ENCODE results near the gene CRK. TPM values are rescaled to one million over a fixed set of nuclear protein-coding genes. Genes with fewer than 3 reads are reported as not detected.

Gene CRK
- total and polyA plus RNA-seq, 7 donors: 26.4 to 60.4 (median 34.7) TPM

DNA sequence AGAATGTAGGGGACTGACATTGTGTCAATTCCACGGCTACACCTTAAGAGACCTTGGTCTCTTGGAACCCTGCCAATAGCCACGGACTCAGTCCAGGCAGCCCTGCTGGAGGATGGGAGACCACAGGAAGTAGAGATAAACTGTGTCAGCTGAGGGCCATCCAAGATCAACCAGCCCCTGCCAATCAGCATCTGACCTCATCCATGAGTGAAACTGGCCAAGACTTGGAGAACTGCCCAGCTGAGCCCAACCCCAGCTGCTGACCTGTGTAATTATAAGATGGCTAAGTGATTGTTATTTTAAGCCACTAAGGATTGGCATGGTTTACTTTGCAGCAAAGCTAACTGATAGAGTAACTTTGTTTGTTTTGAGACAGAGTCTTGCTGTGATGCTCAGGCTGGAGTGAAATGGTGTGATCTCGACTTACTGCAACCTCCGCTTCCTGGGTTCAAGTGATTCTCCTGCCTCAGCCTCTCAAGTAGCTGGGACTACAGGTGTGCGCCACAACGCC lies 42.7 kb downstream of the CRK start:
- 32 to 60% (median 41%) methylated on average over 6 of the region's 6 CpGs for WGBS, 3 donors
- no peaks in the 10 kb centered on the region for H3K27me3 ChIP-seq (ENCODE audit: insufficient read depth in 3 of 3, low read length in 2 of 3)
- no peaks in the 10 kb centered on the region for H3K36me3 ChIP-seq (ENCODE audit: insufficient read depth in 1 of 2, low read depth in 1 of 2)
- peaks cover 21% of the 10 kb centered on the region for H3K4me1 ChIP-seq
- TF ChIP-seq CTCF (IDR thresholded peaks at IDR 0.05): no peak
- DNase-seq: peak; percentile 74 to 90
- intact Hi-C loops (cut with DNase I): no loop called here
- H3K4me3 ChIP-seq: no peak overlapping the region
- H3K9me3 ChIP-seq: peaks cover 7% of the 10 kb centered on the region
- peak; percentile 86 to 91 (median 89) for ATAC-seq
- H3K27ac ChIP-seq: peak overlapping the region; percentile 71

DNA sequence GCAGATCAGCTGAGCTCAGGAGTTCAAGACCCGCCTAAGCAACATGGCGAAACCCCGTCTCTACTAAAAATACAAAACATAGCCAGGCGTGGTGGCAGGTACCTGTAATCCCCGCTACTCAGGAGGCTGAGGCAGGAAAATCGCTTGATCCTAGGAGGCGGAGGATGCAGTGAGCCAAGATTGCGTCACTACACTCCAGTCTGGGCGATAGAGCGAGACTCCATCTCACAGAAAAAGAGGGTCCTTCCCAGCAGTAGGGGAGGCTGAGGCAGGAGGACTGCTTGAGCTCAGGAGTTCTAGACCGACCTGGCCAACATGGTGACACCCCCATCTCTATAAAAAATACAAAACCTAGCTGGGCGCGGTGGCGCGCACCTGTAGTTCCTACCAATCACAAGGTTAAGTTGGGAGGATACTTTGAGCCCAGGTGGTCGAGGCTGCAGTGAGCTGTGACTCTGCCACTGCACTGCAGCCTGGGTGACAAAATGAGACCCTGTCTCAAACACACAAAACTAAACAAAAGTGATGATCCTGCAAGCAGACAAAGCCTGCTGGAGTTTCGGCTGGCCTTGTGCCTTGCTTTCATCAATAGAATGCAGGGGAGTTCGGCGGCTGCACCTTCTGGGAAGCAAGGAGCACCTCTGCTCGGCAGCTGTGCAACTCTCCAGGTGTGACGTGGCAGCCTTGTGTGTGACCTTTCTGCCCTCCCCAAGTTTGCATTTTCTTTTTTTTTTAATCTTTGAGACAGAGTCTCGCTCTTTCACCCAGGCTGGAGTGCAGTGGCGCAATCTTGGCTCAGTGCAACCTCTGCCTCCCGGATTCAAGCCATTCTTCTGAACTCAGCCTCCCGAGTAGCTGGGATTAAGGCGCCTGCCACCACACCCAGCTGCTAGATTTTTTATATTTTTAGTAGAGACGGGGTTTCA lies 43.6 kb downstream of the CRK start:
- WGBS, 3 donors: 76 to 77% (median 76%) methylated on average over 27 of the region's 27 CpGs
- intact Hi-C loops (cut with DNase I): no loop called here
- Histone ChIP-seq H3K36me3 (ENCODE audit: insufficient read depth in 1 of 2, low read depth in 1 of 2) (no peaks in the 10 kb centered on the region), H3K27me3 (ENCODE audit: insufficient read depth in 3 of 3, low read length in 2 of 3) (no peaks in the 10 kb centered on the region), H3K27ac (peak overlapping the region; percentile 71), H3K4me1 (peaks cover 21% of the 10 kb centered on the region), H3K4me3 (no peak overlapping the region), H3K9me3 (peaks cover 7% of the 10 kb centered on the region)
- ATAC-seq (peak in 1 of 4 donors; percentile 9), DNase-seq (peak; percentile 25 to 48)
- no peak for TF ChIP-seq CTCF (IDR thresholded peaks at IDR 0.05)

GRCh38 chr17:1402262-1402586 lies 53.8 kb downstream of the CRK start:
- intact Hi-C loops (cut with DNase I): no loop called here
- WGBS, 3 donors: 95 to 97% (median 95%) methylated on average over 4 of the region's 4 CpGs
- DNase-seq (no peak), ATAC-seq (no peak)
- no peak for TF ChIP-seq CTCF (IDR thresholded peaks at IDR 0.05)
- no peak overlapping the region for H3K27ac ChIP-seq
- no peaks in the 10 kb centered on the region for H3K36me3 ChIP-seq (ENCODE audit: insufficient read depth in 1 of 2, low read depth in 1 of 2)
- H3K4me3 ChIP-seq: no peak overlapping the region
- H3K4me1 ChIP-seq: peaks cover 24% of the 10 kb centered on the region
- no peaks in the 10 kb centered on the region for H3K9me3 ChIP-seq
- H3K27me3 ChIP-seq (ENCODE audit: insufficient read depth in 3 of 3, low read length in 2 of 3): no peaks in the 10 kb centered on the region

DNA sequence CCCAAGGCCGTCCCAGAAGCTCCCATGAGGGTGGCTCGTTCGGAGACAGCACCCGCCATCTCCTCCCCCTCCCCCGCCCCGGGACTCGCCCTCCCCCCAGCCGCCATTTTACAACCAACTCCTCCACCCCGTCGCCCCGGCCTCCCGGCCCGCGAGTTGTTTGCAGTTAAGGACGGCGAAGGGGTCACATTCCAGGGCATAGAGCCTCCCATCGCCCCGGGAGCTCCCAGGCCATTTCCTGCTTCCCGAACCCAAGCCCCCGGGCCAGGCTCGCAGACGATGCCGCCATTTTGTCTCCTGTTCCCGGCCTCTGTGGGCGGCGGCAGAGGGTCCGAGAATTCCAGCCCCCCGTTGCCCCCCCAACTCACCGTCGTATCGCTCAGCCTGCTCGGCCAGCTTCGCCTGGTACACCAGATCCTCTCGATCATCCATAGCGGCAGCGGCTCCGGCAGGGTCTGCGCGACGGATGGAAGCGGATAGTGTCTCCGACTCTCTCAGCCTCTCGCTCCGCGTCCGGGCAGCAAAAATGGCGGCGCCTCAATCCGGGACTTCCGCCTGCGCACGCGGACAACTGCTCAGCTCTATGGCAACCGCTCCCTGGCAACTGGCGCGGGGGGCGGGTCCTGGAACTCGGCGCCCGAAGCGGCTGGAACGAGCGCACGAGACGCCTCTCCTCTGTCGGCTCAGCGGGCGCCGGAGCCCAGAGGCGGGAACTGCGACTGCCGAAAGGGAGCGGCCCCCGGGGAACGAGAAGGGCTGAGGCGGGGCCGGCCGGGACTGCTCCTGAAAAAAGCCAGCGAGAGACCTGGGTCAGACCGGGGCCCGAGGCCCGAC lies 56.1 kb downstream of the CRK start, which contains the start of gene YWHAE:
YWHAE (minus strand) TSS at position 544 of the 834 bp plus-strand sequence; CDS start at position 432, 112 bp downstream.
- WGBS, 3 donors: 0 to 1% (median 0%) methylated on average over 69 to 82 of the region's 82 CpGs
- H3K27me3 ChIP-seq (ENCODE audit: insufficient read depth in 3 of 3, low read length in 2 of 3): no peaks in the 10 kb centered on the region
- peak; percentile 99 for DNase-seq
- no peaks in the 10 kb centered on the region for H3K9me3 ChIP-seq
- TF ChIP-seq CTCF (IDR thresholded peaks at IDR 0.05): no peak
- peak; percentile 94 to 97 (median 96) for ATAC-seq
- H3K27ac ChIP-seq: peak within 1 kb of the TSS; percentile 93
- intact Hi-C loops (cut with DNase I): loop anchor here (5.0 to 10.0 kb wide), 2 partner anchors 38 to 55 kb away; partner anchors contain the start of gene CRK (in 1 of the 2)
- peak within 1 kb of the TSS; percentile 88 for H3K4me3 ChIP-seq
- peaks cover 0 to 3% of the 10 kb centered on the region in 2 donors for H3K36me3 ChIP-seq (ENCODE audit: insufficient read depth in 1 of 2, low read depth in 1 of 2)
- H3K4me1 ChIP-seq: peaks cover 30% of the 10 kb centered on the region
